H1 (cell line): Measurements from ENCODE around the gene LMO2. TPM values are rescaled to one million over a fixed set of nuclear protein-coding genes. Genes with fewer than 3 reads are reported as not detected.

Experiments
- CTCF ChIA-PET: fragments of 300-600 bp; sonication (Branson Sonifier 250); formaldehyde crosslinking; loops from one replicate; lab custom pipeline; 2021; ENCODE audit not compliant: partially characterized antibody; lab: Charles Lee
- POLR2A ChIA-PET: fragments of 300-600 bp; sonication (Branson Sonifier 250); formaldehyde crosslinking; loops from one replicate; lab custom pipeline; 2021; ENCODE audit warnings: inconsistent platforms; ENCODE audit not compliant: partially characterized antibody; lab: Charles Lee
- DNase-seq, 2 experiments: peaks; one replicate each; pipeline versions ENCODE4 v3.0.0 to v3.0.0-alpha.2; 2010 to 2022; ENCODE audit warnings: low spot score in 2 of 2, low read depth in 1 of 2, mixed read lengths in 1 of 2
- FAIRE-seq: peaks from 2 replicates; lab custom pipeline; 2011; peaks lifted over from hg19 to GRCh38; lab: Jason Lieb, UNC
- H2AFZ ChIP-seq: 2 replicates; pipeline ENCODE4 v1.8.1; 2012; ENCODE audit warnings: low read length, inconsistent platforms
- H2AK5ac ChIP-seq: 2 replicates; pipeline ENCODE4 v1.6.1; 2013; ENCODE audit warnings: low read depth, low read length
- H2BK120ac ChIP-seq: replicated peaks from 2 replicates; pipeline ENCODE3; 2013; ENCODE audit warnings: low read depth, low read length, inconsistent platforms
- H2BK12ac ChIP-seq: 2 replicates; pipeline ENCODE4 v1.6.1; 2013; ENCODE audit warnings: low read depth, low read length
- H2BK15ac ChIP-seq: 2 replicates; pipeline ENCODE4 v1.6.1; 2013; ENCODE audit warnings: low read length
- H2BK20ac ChIP-seq: 2 replicates; pipeline ENCODE4 v1.6.1; 2013; ENCODE audit warnings: low read length
- H2BK5ac ChIP-seq: 2 replicates; pipeline ENCODE4 v1.6.1; 2013; ENCODE audit warnings: low read depth, low read length
- H3K14ac ChIP-seq: 2 replicates; pipeline ENCODE4 v1.6.1; 2013; ENCODE audit warnings: inconsistent platforms; ENCODE audit not compliant: insufficient read length
- H3K18ac ChIP-seq: 2 replicates; pipeline ENCODE4 v1.6.1; 2013; ENCODE audit warnings: low read length; ENCODE audit errors: extremely low read depth
- H3K23ac ChIP-seq: 2 replicates; pipeline ENCODE4 v1.6.1; 2013; ENCODE audit warnings: inconsistent platforms; ENCODE audit not compliant: insufficient read length
- H3K23me2 ChIP-seq: 2 replicates; pipeline ENCODE4 v1.6.1; 2013; ENCODE audit warnings: low read depth, low read length
- H3K27ac ChIP-seq: 2 replicates; pipeline ENCODE4 v1.6.1; 2011; ENCODE audit warnings: low read depth, low read length, inconsistent platforms
- H3K27me3 ChIP-seq, 4 experiments: replicated peaks in 1 of 4; 1 replicate in 1 of 4; 2 replicates in 3 of 4; pipeline versions ENCODE4 v1.6.1 to v1.8.1; 2011 to 2013; ENCODE audit warnings: low read length in 3 of 4, mild to moderate bottlenecking in 3 of 4, inconsistent platforms in 2 of 4, mixed read lengths in 2 of 4, moderate library complexity in 1 of 4; ENCODE audit not compliant: control insufficient read depth in 3 of 4, insufficient read depth in 3 of 4; ENCODE audit errors: extremely low read depth in 1 of 4
- H3K36me3 ChIP-seq, 4 experiments: 2 replicates each; pipeline versions ENCODE4 v1.6.1 to v1.8.1; 2011 to 2013; ENCODE audit warnings: mild to moderate bottlenecking in 4 of 4, low read length in 3 of 4, moderate library complexity in 2 of 4, control low read depth in 1 of 4, inconsistent platforms in 1 of 4; ENCODE audit not compliant: insufficient read depth in 4 of 4, control insufficient read depth in 2 of 4
- H3K4ac ChIP-seq: replicated peaks from 2 replicates; pipeline ENCODE3; 2013; ENCODE audit warnings: low read length, low read depth, mixed read lengths, inconsistent platforms; ENCODE audit not compliant: insufficient read length
- H3K4me1 ChIP-seq, 4 experiments: replicated peaks in 1 of 4; 1 replicate in 1 of 4; 2 replicates in 3 of 4; pipeline versions ENCODE4 v1.6.1 to v1.8.1; 2011 to 2013; ENCODE audit warnings: low read length in 3 of 4, inconsistent platforms in 2 of 4, mixed read lengths in 1 of 4; ENCODE audit not compliant: insufficient read depth in 4 of 4, control insufficient read depth in 3 of 4
- H3K4me2 ChIP-seq, 2 experiments: 2 replicates each; pipeline versions ENCODE4 v1.6.1 to v1.8.1; 2011 to 2013; ENCODE audit warnings: low read depth in 2 of 2, low read length in 2 of 2, control low read depth in 1 of 2, inconsistent platforms in 1 of 2, mild to moderate bottlenecking in 1 of 2; ENCODE audit not compliant: insufficient read depth in 1 of 2
- H3K4me3 ChIP-seq, 4 experiments: fragments of 200-600, 300-600 bp in 1 of 4; sonication (generic), shearing (Covaris generic), sonication (Bioruptor Twin) in 1 of 4; 2 replicates each; pipeline versions ENCODE4 v1.5.1 to v1.8.1; 2011 to 2016; ENCODE audit warnings: low read length in 4 of 4, low read depth in 3 of 4, control low read depth in 2 of 4, inconsistent platforms in 2 of 4, mild to moderate bottlenecking in 2 of 4, mixed read lengths in 1 of 4, moderate library complexity in 1 of 4; ENCODE audit not compliant: insufficient read depth in 2 of 4; ENCODE audit errors: extremely low read depth in 1 of 4
- H3K56ac ChIP-seq: replicated peaks from 2 replicates; pipeline ENCODE3; 2013; ENCODE audit warnings: low read depth, mild to moderate bottlenecking, mixed read lengths, low read length, inconsistent platforms; ENCODE audit not compliant: insufficient read length
- H3K79me1 ChIP-seq: 2 replicates; pipeline ENCODE4 v1.6.1; 2013; ENCODE audit warnings: low read depth, low read length, control low read depth
- H3K79me2 ChIP-seq, 2 experiments: 2 replicates each; pipeline versions ENCODE4 v1.6.1 to v1.8.1; 2012 to 2013; ENCODE audit warnings: low read length in 2 of 2, mild to moderate bottlenecking in 2 of 2, inconsistent platforms in 1 of 2; ENCODE audit not compliant: insufficient read depth in 2 of 2, control insufficient read depth in 1 of 2
- H3K9ac ChIP-seq, 4 experiments: replicated peaks in 1 of 4; 1 replicate in 1 of 4; 2 replicates in 3 of 4; pipeline versions ENCODE4 v1.6.1 to v1.8.1; 2011 to 2013; ENCODE audit warnings: low read depth in 3 of 4, low read length in 3 of 4, control low read depth in 2 of 4, mild to moderate bottlenecking in 2 of 4, moderate library complexity in 2 of 4, inconsistent platforms in 1 of 4; ENCODE audit errors: extremely low read depth in 1 of 4
- H3K9me3 ChIP-seq, 2 experiments: 2 replicates each; pipeline versions ENCODE4 v1.6.1 to v1.8.1; 2012 to 2013; ENCODE audit warnings: mild to moderate bottlenecking in 2 of 2, moderate library complexity in 2 of 2, control low read depth in 1 of 2, inconsistent platforms in 1 of 2, low read depth in 1 of 2, low read length in 1 of 2, mixed read lengths in 1 of 2; ENCODE audit not compliant: insufficient read depth in 2 of 2
- H4K20me1 ChIP-seq, 2 experiments: replicated peaks in 1 of 2; 2 replicates each; pipeline versions ENCODE3 to v1.8.1; 2011 to 2013; ENCODE audit warnings: inconsistent platforms in 2 of 2, low read length in 2 of 2, mild to moderate bottlenecking in 1 of 2; ENCODE audit not compliant: insufficient read depth in 2 of 2, control insufficient read depth in 1 of 2
- H4K5ac ChIP-seq: 2 replicates; pipeline ENCODE4 v1.6.1; 2013; ENCODE audit warnings: low read length, low read depth, mixed read lengths, inconsistent platforms; ENCODE audit not compliant: insufficient read length
- H4K8ac ChIP-seq: 2 replicates; pipeline ENCODE4 v1.8.0; 2013; ENCODE audit warnings: mild to moderate bottlenecking, moderate library complexity, low read length, inconsistent platforms; ENCODE audit not compliant: insufficient read depth; ENCODE audit errors: extremely low read depth
- H4K91ac ChIP-seq: replicated peaks from 2 replicates; pipeline ENCODE3; 2013; ENCODE audit warnings: low read length, mixed read lengths, inconsistent platforms; ENCODE audit not compliant: insufficient read length
- HDAC6 ChIP-seq: IDR thresholded peaks from one replicate; pipeline ENCODE4 v1.7.1; 2012; ENCODE audit warnings: low read depth, mild to moderate bottlenecking, inconsistent platforms, low read length, moderate library complexity
- JUN ChIP-seq: IDR thresholded peaks from 2 replicates; pipeline ENCODE4 v1.6.1; 2011; ENCODE audit warnings: low read depth, mild to moderate bottlenecking, improper control_type of control experiment, low read length
- SAP30 ChIP-seq: fragments of 300-600 bp; sonication (generic); IDR thresholded peaks from 2 replicates; pipeline ENCODE4 v1.7.1; 2012; ENCODE audit warnings: low read length, moderate library complexity, mild to moderate bottlenecking, inconsistent platforms; ENCODE audit not compliant: insufficient read depth, insufficient replicate concordance
- TCF12 ChIP-seq: IDR thresholded peaks from 2 replicates; pipeline ENCODE4 v1.6.1; 2011; ENCODE audit warnings: low read depth, mild to moderate bottlenecking, low read length
- WGBS, 2 experiments: shearing (Covaris generic) in 1 of 2; methylation state at CpG; one replicate each; pipeline versions ENCODE4 v1.1.6 to v1.1.7; 2013 to 2015; ENCODE audit warnings: low lambda C conversion rate in 2 of 2, mixed read lengths in 2 of 2, inconsistent platforms in 1 of 2, low coverage in 1 of 2, missing lambda C conversion rate in 1 of 2; ENCODE audit not compliant: insufficient replicate concordance in 2 of 2, insufficient coverage in 1 of 2, insufficient read length in 1 of 2; ENCODE audit errors: extremely low coverage in 1 of 2, missing lambda C conversion rate in 1 of 2; 5-methylcytosine and 5-hydroxymethylcytosine counted together
- polyA plus RNA-seq, 7 experiments: library from polyadenylated mRNA; depleted of rRNA in 3 of 7; stranded (reverse) in 5 of 7; unstranded in 2 of 7; fragments of >200 nt in 5 of 7; fragments of 200-250 nt in 2 of 7; gene quantifications; 1 replicate in 5 of 7; 2 replicates in 1 of 7; 4 replicates in 1 of 7; pipeline versions ENCODE4 v1.2.1 to v1.2.3, GENCODE V29; 2011 to 2013; ENCODE audit warnings: missing spikeins in 2 of 7, mixed read lengths in 2 of 7
- total RNA-seq: library from RNA; stranded (reverse); fragmentation: NEBNext Ultra II Directional; extraction: Animal tissue kit (Norgen Biotek cat#: 25700); gene quantifications from 2 replicates; pipeline ENCODE4 v1.2.1, GENCODE V29; 2021

The LMO2 gene
- total and polyA plus RNA-seq, 2 of the 8 experiments (the other 6 are each of a cell fraction or from before 2014, with no cell fraction given) = 1.6 to 2.7 TPM

GRCh38 chr11:33909150-33909549 is 17.3 kb upstream of the LMO2 start:
- DNase-seq = no peak
- H3K23me2 ChIP-seq = no peaks in the 10 kb centered on the region
- H2BK20ac ChIP-seq = no peak overlapping the region
- H4K5ac ChIP-seq = no peak overlapping the region
- 86% methylated on average over 3 of the region's 3 CpGs; no CpG with 5 or more reads in 1 of the 2 experiments for WGBS, 2 experiments
- no peak overlapping the region for H3K4me2 ChIP-seq
- H3K79me2 ChIP-seq = no peaks in the 10 kb centered on the region
- H3K36me3 ChIP-seq = no peaks in the 10 kb centered on the region
- no peak overlapping the region for H3K9ac ChIP-seq
- no peak overlapping the region for H3K18ac ChIP-seq
- no peak overlapping the region for H4K8ac ChIP-seq
- H2BK12ac ChIP-seq = no peak overlapping the region
- no peak overlapping the region for H2BK5ac ChIP-seq
- no peak overlapping the region for H3K4ac ChIP-seq
- CTCF ChIA-PET = interaction anchor here (1.1 to 1.2 kb wide), 2 partner anchors 62 to 81 kb away, joined by 3 read pairs; no protein-coding TSS in a partner anchor
- H3K4me1 ChIP-seq = peaks cover 0 to 5% (median 0%) of the 10 kb centered on the region in 4 experiments; a peak in 1 of 7 replicates
- peaks cover 0 to 3% of the 10 kb centered on the region in 2 experiments; a peak in 1 of 4 replicates for H3K9me3 ChIP-seq
- no peaks in the 10 kb centered on the region for H3K79me1 ChIP-seq
- no peak overlapping the region for H3K27ac ChIP-seq
- H4K20me1 ChIP-seq = no peaks in the 10 kb centered on the region
- no peak for FAIRE-seq
- POLR2A ChIA-PET = no interaction called here
- H3K23ac ChIP-seq = no peak overlapping the region
- H2BK120ac ChIP-seq = no peak overlapping the region
- H2BK15ac ChIP-seq = no peak overlapping the region
- no peak overlapping the region for H2AK5ac ChIP-seq
- H4K91ac ChIP-seq = no peak overlapping the region
- no peak overlapping the region for H3K14ac ChIP-seq
- H2AFZ ChIP-seq = no peak overlapping the region
- H3K27me3 ChIP-seq = no peaks in the 10 kb centered on the region
- no peak overlapping the region for H3K4me3 ChIP-seq
- H3K56ac ChIP-seq = no peak overlapping the region
- TF ChIP-seq JUN (no peak), TCF12 (no peak), HDAC6 (no peak), SAP30 (no peak)
